GM12874 (cell line): ENCODE results near the gene IGSF8.

Experiments used
- CTCF ChIP-seq: IDR thresholded peaks from 2 replicates; pipeline ENCODE4 v1.5.1; 2011; ENCODE audit warnings: low read depth, mild to moderate bottlenecking, control low read depth, low read length, moderate library complexity; ENCODE audit not compliant: insufficient read depth

Gene IGSF8

DNA sequence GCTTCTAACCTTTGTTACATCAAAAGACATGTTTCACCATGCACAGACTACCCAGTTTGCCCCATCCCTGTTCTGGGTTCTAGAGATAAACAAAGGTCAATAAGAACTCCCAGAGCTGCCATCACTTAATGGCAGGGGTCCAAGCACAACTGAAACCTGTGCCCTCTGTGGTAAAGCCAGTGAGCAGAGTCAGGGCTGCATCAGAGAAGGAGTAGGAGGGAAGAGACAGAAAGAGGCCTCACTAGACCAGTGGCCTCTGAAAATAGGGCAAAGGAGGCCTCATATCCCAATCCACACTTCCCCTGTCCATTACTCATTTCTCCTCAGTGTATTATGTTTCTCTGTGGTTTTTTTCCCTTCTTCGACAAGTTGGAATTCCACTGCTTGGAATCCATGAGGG lies 27.3 kb upstream of the IGSF8 start:
- no peak for TF ChIP-seq CTCF

- TF ChIP-seq CTCF: no peak
These were observed 26.5 kb upstream of the IGSF8 start for GRCh38 chr1:160124705-160125478.

DNA sequence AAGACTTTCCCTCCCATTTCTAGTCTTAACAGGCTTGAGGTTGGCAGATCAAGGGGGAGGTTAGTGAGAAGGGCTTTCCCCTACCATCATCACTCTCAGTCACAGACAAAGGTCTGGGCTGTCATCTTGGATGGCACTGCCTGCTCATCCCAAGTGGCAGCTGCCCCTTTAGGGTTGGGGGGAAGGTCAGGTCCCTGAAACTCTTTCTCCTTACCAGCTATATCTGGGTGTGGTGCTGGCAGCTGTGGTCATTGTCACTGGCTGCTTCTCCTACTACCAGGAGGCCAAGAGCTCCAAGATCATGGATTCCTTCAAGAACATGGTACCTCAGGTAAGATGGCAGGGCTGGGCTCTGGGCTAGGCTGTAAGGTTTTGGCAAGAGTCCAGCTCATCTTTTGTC lies 25.3 kb upstream of the IGSF8 start:
- no peak for TF ChIP-seq CTCF

- TF ChIP-seq CTCF: no peak
These were observed 24.6 kb upstream of the IGSF8 start for GRCh38 chr1:160122978-160123495.

- no peak for TF ChIP-seq CTCF
These were observed 23.0 kb upstream of the IGSF8 start for GRCh38 chr1:160121388-160121787.

- no peak for TF ChIP-seq CTCF
These were observed 22.4 kb upstream of the IGSF8 start for GRCh38 chr1:160120797-160121196.

GRCh38 chr1:160118928-160119327 lies 20.5 kb upstream of the IGSF8 start:
- TF ChIP-seq CTCF: no peak
